ENCODE data around the gene CDO1. TPM values are rescaled to one million over a fixed set of nuclear protein-coding genes. Genes with fewer than 3 reads are reported as not detected.

Gene CDO1
- total and polyA plus RNA-seq, 2 of the 8 experiments (the other 6 are each of a cell fraction or from before 2014, with no cell fraction given), result 26.1 to 29.5 TPM

GRCh38 chr5:115816226-115817081 is at the start of gene CDO1 (continued):
- no peak for TF ChIP-seq NANOG (IDR thresholded peaks at IDR 0.05; ENCODE audit: insufficient read depth, low read depth, low read length, poor library complexity, severe bottlenecking)
- TF ChIP-seq ZNF274 (IDR thresholded peaks at IDR 0.05; ENCODE audit: borderline replicate concordance, extremely low read depth, low read length), result no peak
- TF ChIP-seq HDAC2 (IDR thresholded peaks at IDR 0.05; ENCODE audit: borderline replicate concordance in 1 of 2, low read depth in 2 of 2, low read length in 2 of 2), result no peak; a peak in 1 of 4 replicates
- TF ChIP-seq POLR2AphosphoS5 (IDR thresholded peaks at IDR 0.05; ENCODE audit: low read depth, low read length), result peak; percentile 78
- no peak for TF ChIP-seq SP4 (IDR thresholded peaks at IDR 0.05; ENCODE audit: low read length)
